Measurements from ENCODE around the gene SLC22A17. TPM values are rescaled to one million over a fixed set of nuclear protein-coding genes. Genes with fewer than 3 reads are reported as not detected.
A peak's percentile ranks its signal among the peaks of the same experiment; 100 is the strongest.

SLC22A17 gene
- total and polyA plus RNA-seq, 4 donors = 1.1 to 14.6 (median 2.6) TPM

DNA sequence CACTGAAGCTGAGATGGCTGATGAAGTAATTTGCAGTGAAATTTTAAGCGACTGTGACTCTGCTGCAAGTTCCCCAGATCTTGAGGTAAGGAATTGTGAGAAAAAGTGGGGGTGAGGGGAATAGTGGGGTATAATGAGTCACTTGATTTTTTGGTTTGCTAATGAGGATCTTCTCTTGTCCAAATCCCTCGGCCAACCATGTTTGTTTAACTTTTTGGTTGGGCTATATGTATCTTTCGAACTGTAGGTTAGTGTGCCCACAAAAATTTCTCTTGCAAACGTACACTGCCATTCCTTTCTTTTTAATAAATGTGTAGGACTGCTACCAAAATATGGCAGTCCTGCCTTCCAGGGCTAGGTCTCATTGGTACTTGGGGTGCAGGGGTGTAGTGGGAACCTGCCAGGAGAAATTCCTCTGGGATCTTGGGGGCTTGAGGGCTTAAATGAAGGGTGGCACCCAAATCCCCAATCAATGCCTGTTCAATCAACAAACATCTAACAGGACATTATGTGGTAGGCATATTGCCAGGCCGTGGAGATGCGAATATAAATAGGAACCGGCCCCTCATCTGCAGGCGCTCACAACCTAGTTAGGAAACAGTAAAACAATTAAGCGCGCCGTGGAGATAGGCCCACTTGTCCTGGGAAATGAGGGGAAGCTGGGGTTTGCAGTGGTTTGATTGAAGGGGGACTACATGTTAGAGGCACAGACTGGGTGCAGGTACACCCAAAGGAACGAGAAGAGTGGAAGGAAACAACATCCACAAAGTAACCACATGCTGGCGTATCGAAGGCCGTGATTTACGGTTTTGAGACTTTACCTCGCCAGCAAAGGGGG, 32.7 kb downstream of the SLC22A17 start:
- TF ChIP-seq, protein P1, sequence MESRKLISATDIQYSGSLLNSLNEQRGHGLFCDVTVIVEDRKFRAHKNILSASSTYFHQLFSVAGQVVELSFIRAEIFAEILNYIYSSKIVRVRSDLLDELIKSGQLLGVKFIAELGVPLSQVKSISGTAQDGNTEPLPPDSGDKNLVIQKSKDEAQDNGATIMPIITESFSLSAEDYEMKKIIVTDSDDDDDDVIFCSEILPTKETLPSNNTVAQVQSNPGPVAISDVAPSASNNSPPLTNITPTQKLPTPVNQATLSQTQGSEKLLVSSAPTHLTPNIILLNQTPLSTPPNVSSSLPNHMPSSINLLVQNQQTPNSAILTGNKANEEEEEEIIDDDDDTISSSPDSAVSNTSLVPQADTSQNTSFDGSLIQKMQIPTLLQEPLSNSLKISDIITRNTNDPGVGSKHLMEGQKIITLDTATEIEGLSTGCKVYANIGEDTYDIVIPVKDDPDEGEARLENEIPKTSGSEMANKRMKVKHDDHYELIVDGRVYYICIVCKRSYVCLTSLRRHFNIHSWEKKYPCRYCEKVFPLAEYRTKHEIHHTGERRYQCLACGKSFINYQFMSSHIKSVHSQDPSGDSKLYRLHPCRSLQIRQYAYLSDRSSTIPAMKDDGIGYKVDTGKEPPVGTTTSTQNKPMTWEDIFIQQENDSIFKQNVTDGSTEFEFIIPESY (IDR thresholded peaks at IDR 0.05) = no peak
- TF ChIP-seq, protein P2, sequence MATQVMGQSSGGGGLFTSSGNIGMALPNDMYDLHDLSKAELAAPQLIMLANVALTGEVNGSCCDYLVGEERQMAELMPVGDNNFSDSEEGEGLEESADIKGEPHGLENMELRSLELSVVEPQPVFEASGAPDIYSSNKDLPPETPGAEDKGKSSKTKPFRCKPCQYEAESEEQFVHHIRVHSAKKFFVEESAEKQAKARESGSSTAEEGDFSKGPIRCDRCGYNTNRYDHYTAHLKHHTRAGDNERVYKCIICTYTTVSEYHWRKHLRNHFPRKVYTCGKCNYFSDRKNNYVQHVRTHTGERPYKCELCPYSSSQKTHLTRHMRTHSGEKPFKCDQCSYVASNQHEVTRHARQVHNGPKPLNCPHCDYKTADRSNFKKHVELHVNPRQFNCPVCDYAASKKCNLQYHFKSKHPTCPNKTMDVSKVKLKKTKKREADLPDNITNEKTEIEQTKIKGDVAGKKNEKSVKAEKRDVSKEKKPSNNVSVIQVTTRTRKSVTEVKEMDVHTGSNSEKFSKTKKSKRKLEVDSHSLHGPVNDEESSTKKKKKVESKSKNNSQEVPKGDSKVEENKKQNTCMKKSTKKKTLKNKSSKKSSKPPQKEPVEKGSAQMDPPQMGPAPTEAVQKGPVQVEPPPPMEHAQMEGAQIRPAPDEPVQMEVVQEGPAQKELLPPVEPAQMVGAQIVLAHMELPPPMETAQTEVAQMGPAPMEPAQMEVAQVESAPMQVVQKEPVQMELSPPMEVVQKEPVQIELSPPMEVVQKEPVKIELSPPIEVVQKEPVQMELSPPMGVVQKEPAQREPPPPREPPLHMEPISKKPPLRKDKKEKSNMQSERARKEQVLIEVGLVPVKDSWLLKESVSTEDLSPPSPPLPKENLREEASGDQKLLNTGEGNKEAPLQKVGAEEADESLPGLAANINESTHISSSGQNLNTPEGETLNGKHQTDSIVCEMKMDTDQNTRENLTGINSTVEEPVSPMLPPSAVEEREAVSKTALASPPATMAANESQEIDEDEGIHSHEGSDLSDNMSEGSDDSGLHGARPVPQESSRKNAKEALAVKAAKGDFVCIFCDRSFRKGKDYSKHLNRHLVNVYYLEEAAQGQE (IDR thresholded peaks at IDR 0.05) = no peak
- TF ChIP-seq SP1 (IDR thresholded peaks at IDR 0.05) = no peak
- no peak for TF ChIP-seq GABPA (IDR thresholded peaks at IDR 0.05 in 1 of 2, conservative IDR thresholded peaks at IDR 0.05 in 1 of 2)
- no peak for TF ChIP-seq RAD21 (IDR thresholded peaks at IDR 0.05)
- no peak for TF ChIP-seq TAF1 (conservative IDR thresholded peaks at IDR 0.05)
- TF ChIP-seq NR2F2 (IDR thresholded peaks at IDR 0.05) = no peak
- TF ChIP-seq ATF3 (IDR thresholded peaks at IDR 0.05) = no peak
- TF ChIP-seq, protein P3, sequence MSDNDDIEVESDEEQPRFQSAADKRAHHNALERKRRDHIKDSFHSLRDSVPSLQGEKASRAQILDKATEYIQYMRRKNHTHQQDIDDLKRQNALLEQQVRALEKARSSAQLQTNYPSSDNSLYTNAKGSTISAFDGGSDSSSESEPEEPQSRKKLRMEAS (IDR thresholded peaks at IDR 0.05) = no peak
- no peak for TF ChIP-seq CTCF (IDR thresholded peaks at IDR 0.05; ENCODE audit: low read depth, low read length, missing input control)
- no peak for TF ChIP-seq EGR1 (IDR thresholded peaks at IDR 0.05; ENCODE audit: low read depth in 2 of 2)
- TF ChIP-seq HNF4G (IDR thresholded peaks at IDR 0.05) = no peak
- TF ChIP-seq FOXA1 (IDR thresholded peaks at IDR 0.05) = no peak
- WGBS = 93% methylated on average over 17 of the region's 17 CpGs
- no peaks in the 10 kb centered on the region for H3K9me3 ChIP-seq (ENCODE audit: control insufficient read depth in 4 of 4, low read length in 3 of 4)
- H3K9ac ChIP-seq (ENCODE audit: low read depth in 1 of 2, low read length in 2 of 2) = peak overlapping the region; percentile 53 to 79
- peak overlapping the region; percentile 40 to 86 (median 66) for H3K4me3 ChIP-seq (ENCODE audit: low read depth in 1 of 3, low read length in 3 of 3)
- DNase-seq (ENCODE audit: low spot score) = no peak
- H3K27ac ChIP-seq (ENCODE audit: low read depth in 1 of 2, low read length in 2 of 2) = peak overlapping the region; percentile 95 to 97
- peaks cover 7 to 20% (median 19%) of the 10 kb centered on the region in 4 donors for H3K36me3 ChIP-seq (ENCODE audit: control insufficient read depth in 4 of 4, insufficient read depth in 3 of 4, low read depth in 1 of 4, low read length in 3 of 4)
- peaks cover 6 to 22% (median 12%) of the 10 kb centered on the region in 4 donors for H3K4me1 ChIP-seq (ENCODE audit: control insufficient read depth in 4 of 4, insufficient read depth in 4 of 4, low read length in 3 of 4)
- no peaks in the 10 kb centered on the region for H3K27me3 ChIP-seq (ENCODE audit: control insufficient read depth in 4 of 4, insufficient read depth in 4 of 4, low read length in 3 of 4)

- Histone ChIP-seq H3K9me3 (ENCODE audit: control insufficient read depth in 4 of 4, low read length in 3 of 4) (no peaks in the 10 kb centered on the region), H3K27me3 (ENCODE audit: control insufficient read depth in 4 of 4, insufficient read depth in 4 of 4, low read length in 3 of 4) (no peaks in the 10 kb centered on the region), H3K27ac (ENCODE audit: low read depth in 1 of 2, low read length in 2 of 2) (no peak overlapping the region), H3K36me3 (ENCODE audit: control insufficient read depth in 4 of 4, insufficient read depth in 3 of 4, low read depth in 1 of 4, low read length in 3 of 4) (no peaks in the 10 kb centered on the region), H3K4me1 (ENCODE audit: control insufficient read depth in 4 of 4, insufficient read depth in 4 of 4, low read length in 3 of 4) (peaks cover 0 to 9% (median 6%) of the 10 kb centered on the region in 4 donors), H3K4me3 (ENCODE audit: low read depth in 1 of 3, low read length in 3 of 3) (no peak overlapping the region), H3K9ac (ENCODE audit: low read depth in 1 of 2, low read length in 2 of 2) (no peak overlapping the region)
- TF ChIP-seq YY1 (IDR thresholded peaks at IDR 0.05) (no peak), JUND (IDR thresholded peaks at IDR 0.05) (no peak), FOXA1 (IDR thresholded peaks at IDR 0.05) (no peak), EGR1 (IDR thresholded peaks at IDR 0.05; ENCODE audit: low read depth in 2 of 2) (no peak), NR2F2 (IDR thresholded peaks at IDR 0.05) (no peak), RAD21 (IDR thresholded peaks at IDR 0.05) (no peak), HNF4A (conservative IDR thresholded peaks at IDR 0.05) (no peak)
- TF ChIP-seq, protein P3 (IDR thresholded peaks at IDR 0.05) = no peak
- no peak for DNase-seq (ENCODE audit: low spot score)
- 91% methylated on average over 5 of the region's 5 CpGs for WGBS
Measured at GRCh38 chr14:23316300-23316699, 36.4 kb downstream of the SLC22A17 start.
